AG04450 (cell line): Measurements from ENCODE around the gene FASN. TPM values are rescaled to one million over a fixed set of nuclear protein-coding genes. Genes with fewer than 3 reads are reported as not detected.
A peak's percentile ranks its signal among the peaks of the same experiment; 100 is the strongest.
"Not testable (repeated sequence)": the region's sequence is repeated elsewhere in the genome, so short reads cannot be mapped to it uniquely, and the experiment has no call there.

Experiments used
- CTCF ChIA-PET: fragments of 300-600, 350-600 bp; formaldehyde crosslinking; extraction: SDS; loops from one replicate; lab custom pipeline; 2022; ENCODE audit warnings: antibody characterized with exemption, inconsistent platforms; lab: Charles Lee
- POLR2A ChIA-PET: fragments of 350-600 bp; formaldehyde crosslinking; extraction: SDS; loops from one replicate; lab custom pipeline; 2021; ENCODE audit warnings: antibody characterized with exemption, inconsistent platforms; lab: Yijun Ruan, JAX
- DNase-seq: peaks from one replicate; pipeline ENCODE4 v3.0.0-alpha.2; 2011; ENCODE audit warnings: low read depth, low spot score
- H3K27ac ChIP-seq: one replicate; pipeline ENCODE4 v1.5.1; 2012; ENCODE audit warnings: low read depth, low read length, control low read depth
- H3K27me3 ChIP-seq: one replicate; pipeline ENCODE4 v1.6.0; 2012; ENCODE audit warnings: low read length; ENCODE audit not compliant: control insufficient read depth, insufficient read depth
- H3K4me3 ChIP-seq: 2 replicates; pipeline ENCODE4 v1.5.1; 2011; ENCODE audit warnings: mild to moderate bottlenecking, low read depth, low read length, control low read depth
- H3K9me3 ChIP-seq: 2 replicates; pipeline ENCODE4 v1.5.1; 2012; ENCODE audit warnings: low read length; ENCODE audit not compliant: control insufficient read depth, insufficient read depth
- CTCF ChIP-seq: IDR thresholded peaks from 2 replicates; pipeline ENCODE4 v1.5.1; 2011; ENCODE audit warnings: low read depth, low read length, control low read depth, inconsistent platforms
- polyA plus RNA-seq: library from polyadenylated mRNA; depleted of rRNA; stranded (reverse); fragments of >200 nt; gene quantifications from 2 replicates; pipeline ENCODE4 v1.2.3, GENCODE V29; 2011

The FASN gene
- polyA plus RNA-seq, 1 experiment = 6.2 TPM

GRCh38 chr17:82138511-82138992 is 40.5 kb upstream of the FASN start:
- H3K4me3 ChIP-seq = no peak overlapping the region
- no peak overlapping the region for H3K27ac ChIP-seq
- no peaks in the 10 kb centered on the region; the same call in 1 of the 2 replicates for H3K9me3 ChIP-seq
- DNase-seq = no peak
- H3K27me3 ChIP-seq = no peaks in the 10 kb centered on the region
- CTCF ChIA-PET = interaction anchor here (1.0 kb wide), 1 partner anchor 18 kb away, joined by 6 read pairs; no protein-coding TSS in a partner anchor
- POLR2A ChIA-PET = no interaction called here
- no peak for TF ChIP-seq CTCF

- no peak for TF ChIP-seq CTCF
- H3K27ac ChIP-seq = no peak overlapping the region
- CTCF ChIA-PET = interaction anchor here (0.6 kb wide), 1 partner anchor 1505 kb away, joined by 3 read pairs; no protein-coding TSS in a partner anchor
- no peaks in the 10 kb centered on the region for H3K27me3 ChIP-seq
- no peaks in the 10 kb centered on the region; the same call in 1 of the 2 replicates for H3K9me3 ChIP-seq
- no peak for DNase-seq
- POLR2A ChIA-PET = no interaction called here
- H3K4me3 ChIP-seq = no peak overlapping the region
Measured at GRCh38 chr17:82134101-82134500, 36.1 kb upstream of the FASN start.

- H3K27ac ChIP-seq, H3K4me3 ChIP-seq, H3K9me3 ChIP-seq, DNase-seq, POLR2A ChIA-PET, CTCF ChIA-PET, H3K27me3 ChIP-seq: not testable (repeated sequence)
Measured at GRCh38 chr17:82133166-82133953, 35.3 kb upstream of the FASN start.

GRCh38 chr17:82129095-82129494 is 31.1 kb upstream of the FASN start:
- CTCF ChIA-PET = no interaction called here
- Histone ChIP-seq H3K27me3 (no peaks in the 10 kb centered on the region), H3K4me3 (no peak overlapping the region), H3K27ac (no peak overlapping the region), H3K9me3 (peaks cover 2% of the 10 kb centered on the region; the same call in 1 of the 2 replicates)
- no peak for DNase-seq
- POLR2A ChIA-PET = no interaction called here
- TF ChIP-seq CTCF = 0 out of 2 replicates have a peak, but pooled peaks have one; percentile 22

- no peak for TF ChIP-seq CTCF
- no peak for DNase-seq
- Histone ChIP-seq H3K4me3 (no peak overlapping the region), H3K27me3 (no peaks in the 10 kb centered on the region), H3K9me3 (peaks cover 2% of the 10 kb centered on the region; the same call in 1 of the 2 replicates), H3K27ac (no peak overlapping the region)
- CTCF ChIA-PET = no interaction called here
- POLR2A ChIA-PET = no interaction called here
Measured at GRCh38 chr17:82128287-82128686, 30.3 kb upstream of the FASN start.
